Stimulated activated CD4-positive, alpha-beta T cell treated with anti-CD3 and anti-CD28 coated beads, Interleukin-2, amount 100 ng/mL, for 48 hours (primary cell): ENCODE data around the gene DNM3.
"Not testable (repeated sequence)": the region's sequence is repeated elsewhere in the genome, so short reads cannot be mapped to it uniquely, and the experiment has no call there.

Experiments used
- DNase-seq, 2 donors: peaks; one replicate each; pipeline ENCODE4 v3.0.0-alpha.2; 2020

Gene DNM3

DNA sequence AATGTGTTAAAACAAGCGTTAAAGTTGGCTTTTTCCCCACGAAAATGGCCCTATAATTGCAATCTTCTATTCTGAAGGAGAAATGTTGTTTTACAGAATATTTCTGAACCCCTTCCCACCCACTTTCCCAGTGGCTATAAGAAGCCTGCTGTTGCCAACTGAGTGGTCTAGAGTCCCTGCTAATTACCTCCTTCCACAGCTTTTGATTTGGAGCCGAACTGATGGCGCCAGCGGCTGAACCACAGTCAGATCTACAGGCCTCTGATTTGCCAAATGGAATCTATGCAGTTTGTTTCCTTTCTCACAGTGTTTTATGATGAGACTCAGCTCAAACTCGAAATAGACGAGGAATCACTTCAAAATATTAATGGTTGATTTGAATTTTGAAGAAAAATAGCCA is 503.1 kb downstream of the DNM3 start:
- no peak for DNase-seq

DNA sequence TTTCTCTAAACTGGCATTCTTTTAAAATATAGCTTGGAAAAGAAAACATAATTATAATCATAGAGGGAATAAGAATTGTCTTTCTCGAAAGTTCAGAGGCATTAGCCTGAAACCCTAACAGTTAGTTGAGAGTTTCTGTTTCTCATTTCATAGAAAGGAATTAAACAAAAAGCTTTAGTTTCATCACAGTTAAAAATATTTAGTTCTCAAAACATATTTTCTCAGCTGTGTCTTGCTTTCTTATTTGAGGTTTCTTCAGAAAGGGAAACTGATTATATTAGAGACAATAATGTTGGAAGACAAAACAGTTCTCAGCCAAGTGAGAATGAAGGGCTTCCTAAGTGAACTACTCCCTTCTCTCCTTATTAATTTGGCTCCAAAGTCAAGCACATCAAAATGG is 503.8 kb downstream of the DNM3 start:
- no peak for DNase-seq

DNA sequence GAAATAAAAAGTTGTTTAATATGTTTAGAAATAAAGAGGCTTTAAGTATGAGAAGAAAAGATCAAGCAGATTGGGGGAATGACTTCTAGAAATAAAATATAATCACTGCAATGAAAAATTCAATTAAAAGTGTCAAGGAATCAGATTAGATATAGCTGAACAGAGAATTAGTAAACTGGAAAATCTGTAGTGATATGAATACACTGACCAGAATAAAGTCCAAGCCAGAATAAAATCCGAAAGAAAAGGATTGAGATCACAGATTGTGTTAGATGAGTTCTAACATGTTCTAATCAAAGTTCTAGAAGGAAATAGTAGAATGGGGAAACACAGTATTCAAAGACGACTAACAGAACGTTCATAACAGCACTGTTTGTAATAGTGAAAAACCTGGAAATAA is 506.1 kb downstream of the DNM3 start:
- no peak for DNase-seq

DNA sequence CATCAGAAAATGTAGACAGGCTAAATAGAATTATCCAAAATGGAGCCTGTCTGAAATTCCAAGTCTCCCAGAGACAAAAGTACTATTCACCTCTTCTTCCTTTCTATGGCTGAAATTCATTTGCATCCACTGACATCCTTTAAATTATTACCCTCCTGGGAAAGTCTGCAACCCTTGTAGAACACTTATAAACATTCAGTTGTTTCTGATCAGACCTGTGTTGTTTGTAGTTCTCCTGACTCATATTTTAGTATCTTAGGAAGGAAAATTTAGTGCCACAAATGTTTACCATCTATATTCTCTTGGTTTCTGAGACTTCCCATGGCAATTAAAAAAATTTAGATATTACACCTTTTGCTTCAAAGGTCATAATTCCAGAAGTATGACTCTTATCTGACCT is 509.6 kb downstream of the DNM3 start:
- DNase-seq: no peak

DNA sequence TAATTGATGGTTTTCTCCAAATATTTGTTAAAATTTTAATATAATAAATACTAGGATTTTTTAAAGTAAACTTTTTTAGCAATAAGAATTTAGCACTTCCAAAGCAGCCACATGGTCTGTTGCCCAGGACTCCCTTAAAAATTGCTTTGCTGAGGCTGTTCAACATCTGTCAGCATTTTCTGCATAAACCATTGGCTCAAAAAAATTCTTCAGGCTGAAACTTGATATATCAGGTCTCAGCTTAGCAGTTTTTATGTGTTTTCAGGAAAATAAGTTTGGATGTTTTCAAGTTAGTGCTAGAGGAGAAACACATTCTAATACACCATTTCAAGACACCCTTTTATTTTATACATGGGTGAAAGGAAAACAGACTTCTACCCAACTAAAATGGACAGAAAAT is 510.0 kb downstream of the DNM3 start:
- DNase-seq: no peak

DNA sequence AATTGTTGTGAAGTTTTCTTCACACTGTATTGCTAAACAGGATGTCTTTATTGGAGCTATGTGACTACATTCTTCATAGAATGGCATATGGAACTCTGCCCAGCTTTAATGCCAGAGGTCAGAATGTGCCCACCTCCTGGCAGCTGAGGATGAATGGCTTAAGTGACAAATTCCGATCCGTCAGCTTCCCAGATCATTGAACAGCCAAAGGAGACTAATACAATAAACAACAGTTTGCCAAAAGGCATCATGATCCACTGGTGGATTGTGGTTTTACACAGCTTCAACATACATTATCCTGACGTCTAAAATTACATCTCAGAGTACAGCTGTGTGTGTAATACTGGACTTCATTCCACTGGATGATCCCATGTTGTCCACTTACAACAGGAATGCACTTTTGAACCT is 510.5 kb downstream of the DNM3 start:
- DNase-seq: no peak

DNA sequence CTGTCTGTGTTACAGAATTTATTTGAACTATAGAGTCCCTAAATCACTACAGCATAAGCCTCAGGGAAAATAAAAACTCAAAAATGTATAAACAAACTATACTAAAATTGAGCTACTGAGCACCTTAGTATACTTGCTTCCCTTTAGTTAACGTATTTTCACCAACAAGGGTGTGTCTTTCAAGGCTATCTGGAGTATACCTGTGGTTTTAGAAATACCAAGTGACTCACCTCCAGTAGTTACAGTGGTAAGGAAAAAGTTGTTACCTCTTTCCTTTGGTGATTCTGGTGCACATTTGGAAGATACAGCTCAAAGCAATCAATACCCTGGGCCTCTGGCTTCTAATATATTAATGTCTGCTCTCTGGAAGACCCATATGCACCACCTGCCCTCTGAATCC is 511.1 kb downstream of the DNM3 start:
- no peak for DNase-seq

DNA sequence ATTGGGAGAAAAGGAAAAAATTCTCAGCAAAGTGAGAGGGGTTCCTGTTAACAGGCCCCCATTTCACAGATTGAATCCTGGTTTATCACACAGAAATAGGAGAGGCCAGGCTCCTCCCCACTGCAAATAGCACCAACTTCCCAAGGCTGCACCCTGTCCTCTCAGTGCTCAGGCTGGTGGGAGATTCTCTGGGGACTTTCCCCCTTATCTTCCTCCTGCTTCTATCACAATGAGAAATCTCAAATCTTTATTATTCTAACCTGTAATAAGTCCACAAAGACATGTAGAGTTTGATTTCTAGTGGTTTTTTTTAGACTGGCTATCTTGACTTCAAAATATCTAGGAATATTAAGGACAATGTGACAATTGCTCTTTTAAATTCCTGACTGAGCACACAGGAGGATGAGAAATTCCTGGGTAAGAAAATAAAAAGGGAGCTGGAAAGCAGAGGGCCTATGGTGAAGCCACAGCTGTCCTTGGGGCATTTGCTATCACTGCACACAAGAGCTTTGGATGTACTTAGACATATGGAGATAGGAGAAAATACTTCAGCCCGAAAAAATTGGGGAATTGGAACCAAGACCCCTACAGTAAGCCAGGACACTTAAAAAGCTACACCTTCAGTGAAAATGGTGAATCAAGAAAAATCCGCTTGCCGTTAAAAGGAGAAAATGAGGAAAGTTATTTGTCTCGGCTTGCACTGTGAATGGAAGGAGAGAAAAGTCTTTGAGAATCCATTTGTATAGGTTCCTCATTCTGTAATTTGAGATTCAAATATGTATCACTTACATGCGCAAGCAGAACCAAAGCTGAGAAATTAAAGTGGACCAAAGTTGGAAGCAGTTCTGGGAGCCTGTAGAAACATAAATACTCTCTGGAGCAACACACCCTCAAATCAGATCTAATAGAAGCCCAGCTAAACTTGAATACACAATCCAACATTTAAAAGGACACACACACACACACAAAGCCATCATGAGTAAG is 513.3 kb downstream of the DNM3 start:
- DNase-seq: no peak

DNA sequence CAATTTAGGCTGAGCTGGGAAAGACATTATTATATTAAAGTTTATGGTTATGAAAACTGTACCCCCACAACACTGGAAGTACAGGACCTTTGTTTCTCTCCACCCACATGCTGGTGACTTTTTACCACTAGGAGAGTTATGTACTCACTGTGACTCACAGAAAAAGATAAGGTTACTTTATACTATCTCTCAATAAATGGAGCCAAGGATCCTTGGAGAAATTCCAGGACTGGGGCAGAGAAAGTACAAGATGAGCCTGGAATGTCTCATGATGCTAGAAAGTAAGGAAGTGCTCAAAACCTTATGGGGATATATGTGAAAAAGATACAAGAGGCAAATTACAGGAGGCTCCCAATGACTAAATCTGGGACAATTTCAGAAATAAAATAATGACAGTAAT is 515.3 kb downstream of the DNM3 start:
- no peak for DNase-seq

DNA sequence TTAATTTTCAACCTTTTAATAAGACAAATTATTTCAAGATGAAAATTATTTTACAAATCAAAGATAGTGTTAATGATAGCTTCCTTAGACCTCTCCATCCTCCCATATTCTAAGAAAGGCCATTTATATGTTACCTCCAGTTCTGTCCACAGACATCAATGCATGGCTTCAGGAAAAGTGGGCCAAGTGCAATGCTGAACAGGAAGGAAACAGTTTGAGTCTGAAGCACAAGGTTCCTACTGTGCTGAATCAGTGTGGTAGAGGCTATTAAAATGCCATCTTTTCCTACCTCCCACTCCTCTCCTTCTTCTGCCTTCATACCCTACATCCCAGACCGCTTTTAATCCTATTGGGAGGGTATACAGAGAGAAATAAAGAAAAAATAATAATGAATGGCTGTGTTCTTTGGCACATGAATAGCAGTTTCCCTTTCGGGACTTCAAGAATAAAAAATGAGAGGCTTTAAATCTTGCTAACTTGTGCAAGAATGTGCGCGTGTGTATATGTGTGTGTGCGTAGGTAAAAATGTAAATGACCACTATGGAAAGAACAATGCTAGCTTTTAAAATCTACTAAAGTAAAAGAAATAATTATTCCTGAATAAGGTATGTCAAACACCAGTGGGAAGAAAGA is 516.6 kb downstream of the DNM3 start:
- DNase-seq: no peak

DNA sequence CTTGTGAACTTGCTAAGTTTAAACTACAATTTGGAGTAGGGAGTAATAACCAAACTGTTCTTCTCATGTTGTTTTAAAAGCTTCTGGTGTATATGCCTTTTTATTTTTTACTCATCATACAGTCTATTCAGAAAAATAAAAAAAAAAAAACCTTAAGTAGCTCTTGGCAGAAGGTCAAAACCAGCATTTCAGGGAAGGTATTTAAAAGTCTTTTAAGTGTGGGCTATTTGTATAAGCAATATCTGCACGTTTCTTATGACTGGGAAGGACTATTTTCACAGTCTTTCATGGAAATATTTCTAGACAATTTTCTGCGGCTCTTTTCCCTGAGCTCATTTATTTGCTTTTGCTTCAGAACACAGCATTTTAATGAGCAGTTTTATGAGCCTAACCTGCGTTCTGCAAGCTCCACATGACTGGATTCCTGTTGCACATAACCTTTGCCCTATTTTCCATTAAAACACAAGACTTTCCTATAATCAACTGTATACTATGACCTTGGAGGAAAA is 518.2 kb downstream of the DNM3 start:
- DNase-seq: no peak

DNA sequence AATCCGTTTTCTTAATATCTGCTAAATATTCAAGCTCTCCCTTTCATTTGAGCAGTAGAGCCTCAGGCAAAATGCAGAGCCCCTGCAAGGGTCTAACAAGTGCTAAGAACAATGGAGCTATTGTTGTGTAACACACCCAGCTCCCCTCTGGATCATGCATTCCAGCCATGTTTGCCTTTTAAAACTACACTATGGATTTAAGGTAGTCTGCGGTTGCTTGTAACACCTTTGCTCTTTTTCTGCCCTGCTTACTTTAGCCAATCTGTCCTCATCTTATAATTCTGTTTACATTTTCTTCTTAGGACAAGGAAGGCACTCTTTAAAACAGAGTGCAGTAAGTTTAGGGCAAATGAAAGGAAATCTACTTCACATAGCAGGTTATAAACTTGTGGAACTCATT is 519.2 kb downstream of the DNM3 start:
- DNase-seq: no peak

DNA sequence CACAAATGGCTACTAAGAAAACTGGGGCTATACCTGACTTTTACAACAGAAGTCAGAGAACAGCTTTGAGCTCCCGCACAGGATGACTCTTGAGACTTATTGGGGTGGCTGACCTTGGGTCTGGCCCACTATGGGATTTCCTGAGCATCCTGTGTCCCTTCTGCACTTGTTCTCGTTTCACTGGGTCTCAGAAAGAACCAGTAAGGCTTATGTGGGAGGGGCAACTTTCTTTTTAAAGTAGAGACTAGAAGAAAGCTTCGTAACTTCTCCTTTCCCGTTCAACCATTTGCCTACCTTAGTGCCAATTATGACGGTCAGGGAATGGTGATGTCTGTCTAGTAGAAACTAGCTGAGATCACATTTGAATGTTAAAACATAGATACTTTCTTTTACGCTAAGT is 519.7 kb downstream of the DNM3 start:
- DNase-seq: no peak

DNA sequence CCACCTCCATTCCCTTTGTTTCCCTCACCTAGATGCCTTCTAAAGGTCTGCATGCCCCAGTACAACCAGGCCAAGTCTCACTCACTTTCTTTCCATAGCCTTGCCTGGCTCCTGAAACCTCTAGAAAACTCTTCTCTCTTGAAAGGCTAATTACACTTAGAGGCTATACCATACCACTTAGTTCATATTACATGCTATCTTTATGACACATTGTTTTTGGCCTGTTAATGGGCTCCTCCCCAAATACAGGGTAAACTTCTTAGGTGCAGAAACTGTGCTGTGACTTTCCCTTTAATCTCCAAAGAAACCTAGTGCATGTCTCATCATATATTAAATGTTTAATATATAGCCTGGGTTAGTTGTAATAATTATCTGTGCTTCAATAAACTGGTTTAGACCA is 522.6 kb downstream of the DNM3 start:
- DNase-seq: no peak

DNA sequence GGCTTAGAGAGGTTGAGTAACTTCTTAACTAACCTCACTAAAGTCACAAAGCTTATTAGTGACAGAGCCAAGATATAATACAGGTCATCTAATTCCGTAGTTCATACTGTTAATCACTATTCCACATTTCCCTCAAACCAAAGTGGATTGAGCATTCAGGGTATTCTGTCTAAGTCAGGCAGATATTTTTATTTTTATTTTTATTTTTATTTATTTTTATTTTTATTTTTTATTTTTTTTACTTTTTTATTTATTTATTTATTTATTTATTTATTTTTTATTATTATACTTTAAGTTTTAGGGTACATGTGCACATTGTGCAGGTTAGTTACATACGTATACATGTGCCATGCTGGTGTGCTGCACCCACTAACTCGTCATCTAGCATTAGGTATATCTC is 530.3 kb downstream of the DNM3 start:
- DNase-seq: not testable (repeated sequence)

DNA sequence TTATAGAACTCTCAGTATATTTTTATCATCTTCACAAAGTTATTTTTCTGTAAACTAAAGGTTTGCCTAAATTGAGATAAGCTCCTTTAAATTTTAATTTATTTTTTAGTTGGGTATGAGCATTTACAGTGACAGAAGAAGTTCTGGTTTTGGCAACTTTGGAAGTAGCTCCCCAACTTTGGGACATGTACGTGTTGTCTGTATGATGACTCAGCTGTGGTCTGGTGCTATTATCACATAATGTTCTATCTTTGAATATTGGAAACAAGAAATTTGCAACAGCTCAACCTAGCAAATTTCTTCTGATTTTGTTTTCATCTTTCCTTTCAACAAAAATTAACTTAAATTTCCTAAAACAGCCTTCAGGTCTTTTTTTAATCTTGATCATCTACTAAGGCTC is 532.6 kb downstream of the DNM3 start:
- no peak for DNase-seq

DNA sequence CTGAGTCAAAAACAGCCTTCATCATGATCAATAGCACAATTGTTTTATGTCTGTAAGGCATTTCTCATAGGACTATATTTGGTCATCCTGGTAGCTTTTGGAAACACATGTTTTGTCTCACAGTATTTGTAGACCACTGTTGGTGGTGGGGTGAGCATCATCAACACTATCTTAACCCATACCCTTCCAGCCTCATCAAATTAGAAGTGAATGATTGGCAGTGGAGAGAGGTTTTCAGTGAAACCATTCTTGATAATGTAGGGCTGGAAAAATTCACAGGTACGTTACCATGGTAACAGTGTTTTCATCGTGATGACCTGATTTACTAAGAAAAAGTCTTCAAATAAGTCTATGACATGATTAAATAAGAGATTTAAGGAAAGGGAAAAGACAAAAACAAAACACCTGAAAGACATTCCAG is 533.9 kb downstream of the DNM3 start:
- DNase-seq: no peak

DNA sequence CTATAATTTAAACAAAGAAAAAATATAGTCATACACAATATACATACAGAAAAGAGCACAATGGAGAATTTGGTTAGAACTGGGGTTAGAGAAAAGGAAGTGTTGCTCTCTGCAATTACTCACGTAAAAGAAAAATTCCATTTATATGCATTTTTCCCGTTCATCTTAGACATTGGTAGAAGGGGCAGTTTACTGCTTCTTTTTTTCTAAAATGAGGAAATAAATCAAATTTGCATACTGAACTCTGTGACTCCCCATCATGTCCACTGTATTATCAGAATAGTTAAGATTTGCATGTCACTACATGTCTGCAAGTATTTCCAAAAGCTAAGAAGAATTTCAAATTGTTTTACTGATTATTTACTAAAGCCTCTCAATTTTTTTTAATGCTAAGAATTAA is 535.1 kb downstream of the DNM3 start:
- no peak for DNase-seq

DNA sequence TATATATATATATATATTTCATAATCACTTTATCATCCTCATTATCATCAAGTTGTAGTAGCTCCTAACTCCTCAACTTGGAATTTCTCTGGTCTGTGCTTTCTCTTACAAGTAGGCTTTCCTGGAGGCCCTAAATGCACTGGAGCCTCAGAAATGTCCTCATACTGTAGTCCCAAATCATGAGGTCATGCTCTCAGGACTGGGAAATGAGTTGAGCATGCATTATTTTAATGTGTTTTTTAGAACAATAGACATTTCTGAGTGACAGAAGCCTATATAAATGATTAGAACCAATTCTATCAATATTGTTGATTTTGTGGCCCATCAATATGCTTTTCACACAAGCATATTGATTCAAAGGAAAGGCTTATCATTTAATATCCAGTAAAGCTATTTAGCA is 536.3 kb downstream of the DNM3 start:
- DNase-seq: no peak

DNA sequence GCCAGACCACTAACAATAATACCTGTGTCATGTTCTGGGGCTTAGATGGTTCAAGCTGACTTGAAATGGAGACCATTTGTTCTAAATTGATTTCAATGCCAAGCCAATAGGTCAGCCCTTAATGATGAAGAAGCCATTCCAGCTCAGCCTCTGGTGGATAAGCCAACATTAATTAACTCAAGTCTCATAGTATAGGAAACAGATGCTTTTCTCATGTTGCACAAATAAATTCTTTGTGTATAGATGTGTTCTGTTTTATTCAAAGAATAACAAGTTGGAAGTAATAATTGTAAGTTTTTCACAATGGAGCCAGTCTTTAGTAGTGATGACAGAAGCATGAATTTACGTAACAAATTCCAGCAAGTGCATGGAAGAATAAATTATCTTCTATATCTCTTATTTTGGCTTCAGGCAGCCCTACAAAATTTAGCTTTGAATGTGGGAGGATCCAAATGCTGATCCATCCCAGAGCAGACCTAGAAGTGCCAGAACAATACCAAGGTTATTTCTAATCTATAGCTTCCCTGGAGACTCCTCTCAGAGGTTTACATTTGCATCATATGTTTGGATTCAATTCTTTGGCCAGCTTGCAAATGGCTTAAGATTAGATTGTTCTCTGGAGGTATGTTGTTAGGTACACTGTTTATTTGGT is 536.9 kb downstream of the DNM3 start:
- DNase-seq: no peak

DNA sequence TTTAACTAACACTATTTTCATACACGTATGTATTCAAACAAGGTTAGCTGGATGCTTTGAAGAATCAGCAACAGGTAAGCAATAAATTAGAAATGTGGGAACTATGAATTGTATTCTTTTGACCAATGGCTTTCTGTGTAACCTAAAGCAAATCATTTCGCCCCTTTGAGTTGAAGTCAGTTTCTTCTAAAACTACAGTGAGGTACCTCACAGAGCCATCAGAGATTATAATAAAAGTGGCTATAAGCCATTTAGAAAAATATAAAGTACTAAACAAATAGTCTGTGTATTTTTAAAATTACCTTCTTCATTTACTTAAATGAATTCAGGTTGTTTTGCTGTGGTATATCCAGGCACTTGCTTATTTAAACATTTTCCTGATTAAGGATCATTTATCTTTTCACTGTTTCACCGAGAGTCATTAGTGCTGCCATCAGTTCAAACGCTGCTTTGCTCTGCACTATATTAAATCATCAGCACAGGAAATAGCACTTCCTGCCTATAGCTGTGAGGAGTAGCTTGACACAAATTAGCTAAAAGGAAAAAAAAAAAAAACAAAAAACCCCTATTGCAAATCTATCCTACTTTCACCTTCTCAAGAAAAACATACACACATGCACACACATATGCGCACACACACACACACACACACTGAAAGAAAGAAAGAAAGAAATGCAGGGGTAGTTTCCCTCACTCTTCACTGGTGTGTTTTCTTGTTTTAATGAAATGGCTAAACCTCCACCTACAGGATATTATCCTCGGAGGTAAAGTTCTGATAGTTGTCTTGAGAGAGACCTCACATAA is 539.3 kb downstream of the DNM3 start:
- no peak for DNase-seq

DNA sequence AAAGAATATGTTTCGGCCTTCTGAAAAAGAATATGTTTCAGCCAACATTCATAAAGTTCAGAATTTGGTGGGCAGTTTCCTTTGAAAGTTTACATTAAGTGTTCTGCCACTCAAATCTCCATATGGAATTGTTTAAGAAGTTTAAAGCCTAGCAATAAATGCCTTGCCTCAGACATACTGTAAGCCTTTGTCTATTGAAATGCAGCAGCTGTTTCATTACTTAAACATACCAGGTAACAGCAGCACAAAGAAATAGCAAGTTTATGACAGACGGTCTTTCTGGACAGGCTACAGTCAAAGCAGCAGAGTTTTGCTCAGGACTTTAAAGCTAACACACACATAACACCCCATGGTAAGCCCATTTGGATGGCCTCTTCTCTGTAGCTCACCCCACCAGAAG is 540.6 kb downstream of the DNM3 start:
- no peak for DNase-seq

DNA sequence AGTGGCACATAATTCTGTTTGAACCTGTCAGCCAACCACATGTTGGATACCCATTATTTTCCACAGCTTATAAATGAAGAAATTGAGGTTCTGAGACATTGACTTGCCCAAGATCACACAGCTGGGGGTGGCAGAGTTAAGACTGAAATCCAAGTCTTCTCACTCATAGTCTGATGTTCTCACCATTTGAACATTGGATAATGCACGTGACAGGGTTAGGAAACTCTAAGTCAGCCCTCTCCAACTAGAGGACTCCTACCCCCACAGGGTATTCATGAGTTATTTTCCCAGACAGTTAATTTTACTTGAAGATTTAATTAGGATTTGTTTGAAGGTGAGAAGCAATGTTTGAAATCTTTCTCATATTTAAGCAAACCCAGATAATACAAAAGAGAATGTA is 541.1 kb downstream of the DNM3 start:
- DNase-seq: no peak
